ENCODE data around the gene NPR2.

Gene NPR2

DNA sequence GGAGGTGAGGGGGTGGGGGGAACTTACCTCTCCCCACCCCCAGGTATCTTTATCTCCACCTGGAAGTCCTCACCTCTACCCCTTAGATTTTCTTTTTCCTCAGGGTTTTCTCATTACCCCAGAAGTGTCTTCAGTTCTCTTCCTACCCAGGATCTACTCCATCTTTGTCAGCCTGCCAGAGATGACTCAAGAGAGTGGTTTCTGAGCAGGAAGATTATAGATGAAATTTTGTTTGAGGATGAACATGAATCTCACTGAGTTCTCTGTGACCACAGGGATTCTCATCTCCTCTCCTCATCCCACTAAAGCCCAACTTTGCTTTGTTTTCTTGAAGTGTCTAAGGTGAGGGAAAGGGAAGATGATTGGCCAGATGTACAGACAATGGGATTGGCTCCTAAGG is 28.7 kb downstream of the NPR2 start:
- Histone ChIP-seq H3K4me3 (ENCODE audit: low read depth, low read length) (no peak overlapping the region), H3K9me3 (ENCODE audit: severe bottlenecking) (no peaks in the 10 kb centered on the region), H3K36me3 (no peaks in the 10 kb centered on the region), H3K27ac (no peak overlapping the region), H3K27me3 (ENCODE audit: insufficient read depth, low read depth, severe bottlenecking) (no peaks in the 10 kb centered on the region)
- TF ChIP-seq, protein P1, sequence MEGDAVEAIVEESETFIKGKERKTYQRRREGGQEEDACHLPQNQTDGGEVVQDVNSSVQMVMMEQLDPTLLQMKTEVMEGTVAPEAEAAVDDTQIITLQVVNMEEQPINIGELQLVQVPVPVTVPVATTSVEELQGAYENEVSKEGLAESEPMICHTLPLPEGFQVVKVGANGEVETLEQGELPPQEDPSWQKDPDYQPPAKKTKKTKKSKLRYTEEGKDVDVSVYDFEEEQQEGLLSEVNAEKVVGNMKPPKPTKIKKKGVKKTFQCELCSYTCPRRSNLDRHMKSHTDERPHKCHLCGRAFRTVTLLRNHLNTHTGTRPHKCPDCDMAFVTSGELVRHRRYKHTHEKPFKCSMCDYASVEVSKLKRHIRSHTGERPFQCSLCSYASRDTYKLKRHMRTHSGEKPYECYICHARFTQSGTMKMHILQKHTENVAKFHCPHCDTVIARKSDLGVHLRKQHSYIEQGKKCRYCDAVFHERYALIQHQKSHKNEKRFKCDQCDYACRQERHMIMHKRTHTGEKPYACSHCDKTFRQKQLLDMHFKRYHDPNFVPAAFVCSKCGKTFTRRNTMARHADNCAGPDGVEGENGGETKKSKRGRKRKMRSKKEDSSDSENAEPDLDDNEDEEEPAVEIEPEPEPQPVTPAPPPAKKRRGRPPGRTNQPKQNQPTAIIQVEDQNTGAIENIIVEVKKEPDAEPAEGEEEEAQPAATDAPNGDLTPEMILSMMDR (IDR thresholded peaks at IDR 0.05; ENCODE audit: low read depth, low read length): no peak
- DNase-seq: no peak

- H3K27me3 ChIP-seq (ENCODE audit: insufficient read depth, low read depth, severe bottlenecking): no peaks in the 10 kb centered on the region
- H3K36me3 ChIP-seq: no peaks in the 10 kb centered on the region
- H3K4me3 ChIP-seq (ENCODE audit: low read depth, low read length): no peak overlapping the region
- H3K27ac ChIP-seq: no peak overlapping the region
- TF ChIP-seq, protein P1 (IDR thresholded peaks at IDR 0.05; ENCODE audit: low read depth, low read length): no peak
- no peak for DNase-seq
- no peaks in the 10 kb centered on the region for H3K9me3 ChIP-seq (ENCODE audit: severe bottlenecking)
Measured at GRCh38 chr9:35822926-35823325, 31.5 kb downstream of the NPR2 start.

GRCh38 chr9:35826071-35826701 is 34.8 kb downstream of the NPR2 start:
- H3K9me3 ChIP-seq (ENCODE audit: severe bottlenecking): no peaks in the 10 kb centered on the region
- TF ChIP-seq, protein P1 (IDR thresholded peaks at IDR 0.05; ENCODE audit: low read depth, low read length): peak; percentile 72
- no peak overlapping the region for H3K4me3 ChIP-seq (ENCODE audit: low read depth, low read length)
- peak; percentile 55 for DNase-seq
- 0 out of 2 replicates have a peak overlapping the region, but pooled peaks have one; percentile 24 for H3K27ac ChIP-seq
- H3K27me3 ChIP-seq (ENCODE audit: insufficient read depth, low read depth, severe bottlenecking): no peaks in the 10 kb centered on the region
- H3K36me3 ChIP-seq: no peaks in the 10 kb centered on the region

GRCh38 chr9:35827486-35827885 is 36.1 kb downstream of the NPR2 start:
- Histone ChIP-seq H3K36me3 (no peaks in the 10 kb centered on the region), H3K4me3 (ENCODE audit: low read depth, low read length) (no peak overlapping the region)
- DNase-seq: no peak

GRCh38 chr9:35828716-35829083 is 37.3 kb downstream of the NPR2 start, which contains the start of gene FAM221B:
TSS of gene FAM221B (minus strand) at chr9:35828732. CDS start at chr9:35826161, 2,571 bp downstream.
- TF ChIP-seq, protein P1 (IDR thresholded peaks at IDR 0.05; ENCODE audit: low read depth, low read length): no peak
- Histone ChIP-seq H3K27me3 (ENCODE audit: insufficient read depth, low read depth, severe bottlenecking) (no peaks in the 10 kb centered on the region), H3K36me3 (no peaks in the 10 kb centered on the region), H3K9me3 (ENCODE audit: severe bottlenecking) (no peaks in the 10 kb centered on the region), H3K27ac (peak within 1 kb of the TSS; percentile 78), H3K4me3 (ENCODE audit: low read depth, low read length) (peak within 1 kb of the TSS; percentile 69)
- no peak for DNase-seq

More at GRCh38 chr9:35827486-35827885, 36.1 kb downstream of the NPR2 start:
- no peak overlapping the region for H3K27ac ChIP-seq
- TF ChIP-seq, protein P1 (IDR thresholded peaks at IDR 0.05; ENCODE audit: low read depth, low read length): no peak
- H3K9me3 ChIP-seq (ENCODE audit: severe bottlenecking): no peaks in the 10 kb centered on the region
- no peaks in the 10 kb centered on the region for H3K27me3 ChIP-seq (ENCODE audit: insufficient read depth, low read depth, severe bottlenecking)

Measured in WERI-Rb-1 (cell line).